CD14-positive monocyte (primary cell): ENCODE results near the gene OR6K3. TPM values are rescaled to one million over a fixed set of nuclear protein-coding genes. Genes with fewer than 3 reads are reported as not detected.

Source experiments
- DNase-seq, 3 donors: peaks; one replicate each; pipeline ENCODE4 v3.0.0-alpha.2; 2011 to 2022
- H2AFZ ChIP-seq: 2 replicates; pipeline ENCODE4 v1.6.0; 2012; ENCODE audit warnings: mild to moderate bottlenecking, low read depth, low read length, inconsistent platforms; ENCODE audit not compliant: insufficient read depth, poor library complexity, severe bottlenecking
- H3K27ac ChIP-seq, 2 donors: 1 replicate in 1 of 2; 2 replicates in 1 of 2; pipeline ENCODE4 v1.5.1; 2012 to 2013; ENCODE audit warnings: low read length in 2 of 2, control low read depth in 1 of 2, inconsistent platforms in 1 of 2, low read depth in 1 of 2, mild to moderate bottlenecking in 1 of 2
- H3K27me3 ChIP-seq, 2 donors: one replicate each; pipeline versions ENCODE4 v1.6.0 to v1.6.1; 2011 to 2013; ENCODE audit warnings: low read length in 2 of 2; ENCODE audit not compliant: control insufficient read depth in 2 of 2, insufficient read depth in 2 of 2
- H3K36me3 ChIP-seq, 2 donors: replicated peaks in 1 of 2; 1 replicate in 1 of 2; 2 replicates in 1 of 2; pipeline versions ENCODE4 v1.5.1 to v1.6.1; 2012 to 2013; ENCODE audit warnings: low read length in 2 of 2, control low read depth in 1 of 2, inconsistent platforms in 1 of 2, mild to moderate bottlenecking in 1 of 2; ENCODE audit not compliant: insufficient read depth in 2 of 2, control insufficient read depth in 1 of 2
- H3K4me1 ChIP-seq, 2 donors: 1 replicate in 1 of 2; 2 replicates in 1 of 2; pipeline versions ENCODE4 v1.5.1 to v1.6.1; 2012 to 2013; ENCODE audit warnings: low read length in 2 of 2, control low read depth in 1 of 2, inconsistent platforms in 1 of 2, mild to moderate bottlenecking in 1 of 2, moderate library complexity in 1 of 2; ENCODE audit not compliant: insufficient read depth in 2 of 2, control insufficient read depth in 1 of 2
- H3K4me2 ChIP-seq: replicated peaks from 2 replicates; pipeline ENCODE3; 2012; ENCODE audit warnings: low read length, moderate library complexity, mild to moderate bottlenecking; ENCODE audit not compliant: poor library complexity, severe bottlenecking; ENCODE audit errors: extremely low read depth
- H3K4me3 ChIP-seq, 3 experiments: fragments of 200-600 bp in 1 of 3; sonication (generic) in 1 of 3; replicated peaks in 1 of 3; 1 replicate in 2 of 3; 2 replicates in 1 of 3; pipeline ENCODE4 v1.5.1; 2011 to 2013; ENCODE audit warnings: low read length in 3 of 3, mild to moderate bottlenecking in 3 of 3, control low read depth in 2 of 3, low read depth in 2 of 3, inconsistent platforms in 1 of 3, moderate library complexity in 1 of 3
- H3K79me2 ChIP-seq: 2 replicates; pipeline ENCODE4 v1.6.0; 2012; ENCODE audit warnings: mild to moderate bottlenecking, control low read depth, inconsistent platforms, low read length, moderate library complexity; ENCODE audit not compliant: insufficient read depth
- H3K9ac ChIP-seq: 2 replicates; pipeline ENCODE4 v1.6.0; 2017; ENCODE audit warnings: low read length, mild to moderate bottlenecking; ENCODE audit not compliant: insufficient read depth, poor library complexity, severe bottlenecking
- H3K9me3 ChIP-seq, 2 donors: replicated peaks in 1 of 2; 1 replicate in 1 of 2; 2 replicates in 1 of 2; pipeline versions ENCODE4 v1.5.1 to v1.6.1; 2012 to 2013; ENCODE audit warnings: low read length in 2 of 2, control low read depth in 1 of 2; ENCODE audit not compliant: control insufficient read depth in 1 of 2, insufficient read depth in 1 of 2
- H4K20me1 ChIP-seq: 2 replicates; pipeline ENCODE4 v1.6.0; 2012; ENCODE audit warnings: mild to moderate bottlenecking, low read length, control low read depth, moderate library complexity; ENCODE audit not compliant: insufficient read depth
- H3K27ac Mint-ChIP-seq, 7 donors: one replicate each; pipeline ENCODE4 v1.8.0; 2020; ENCODE audit warnings: mild to moderate bottlenecking in 7 of 7, mixed read lengths in 7 of 7, moderate library complexity in 6 of 7, inconsistent platforms in 2 of 7
- H3K27me3 Mint-ChIP-seq, 3 donors: one replicate each; pipeline ENCODE4 v1.8.0; 2021 to 2022; ENCODE audit warnings: low read depth in 3 of 3, mild to moderate bottlenecking in 3 of 3, mixed read lengths in 3 of 3, moderate library complexity in 3 of 3, inconsistent platforms in 1 of 3
- H3K36me3 Mint-ChIP-seq, 2 donors: one replicate each; pipeline ENCODE4 v1.8.0; 2020; ENCODE audit warnings: mixed read lengths in 2 of 2, inconsistent platforms in 1 of 2, mild to moderate bottlenecking in 1 of 2
- H3K4me1 Mint-ChIP-seq: one replicate; pipeline ENCODE4 v1.8.0; 2020; ENCODE audit warnings: mild to moderate bottlenecking, mixed read lengths
- H3K4me3 Mint-ChIP-seq, 2 donors: one replicate each; pipeline ENCODE4 v1.8.0; 2020; ENCODE audit warnings: mild to moderate bottlenecking in 2 of 2, mixed read lengths in 2 of 2, moderate library complexity in 1 of 2
- H3K9me3 Mint-ChIP-seq, 7 donors: one replicate each; pipeline ENCODE4 v1.8.0; 2020 to 2022; ENCODE audit warnings: mixed read lengths in 7 of 7, mild to moderate bottlenecking in 6 of 7, moderate library complexity in 6 of 7, inconsistent platforms in 2 of 7
- WGBS: methylation state at CpG from one replicate; pipeline ENCODE4 v1.1.5; 2013; ENCODE audit warnings: missing lambda C conversion rate; ENCODE audit not compliant: insufficient coverage; 5-methylcytosine and 5-hydroxymethylcytosine counted together
- intact Hi-C, 2 donors: fragments of 100-400 bp; cut with micrococcal nuclease; formaldehyde crosslinking; loops; one replicate each; pipeline versions ENCODE4 v1.15.0 to v1.15.1; 2023
- polyA plus RNA-seq, 3 donors: library from polyadenylated mRNA; depleted of rRNA in 1 of 3; unstranded in 2 of 3; stranded (reverse) in 1 of 3; fragments of 300-500 nt in 2 of 3; fragments of >200 nt in 1 of 3; fragmentation: Illumina TruSeq in 2 of 3; gene quantifications; 1 replicate in 2 of 3; 2 replicates in 1 of 3; pipeline ENCODE4 v1.2.3, GENCODE V29; 2012 to 2021
- TF ChIP-seq, protein P1 (sequence below): fragments of 200-600 bp; IDR thresholded peaks from one replicate; pipeline ENCODE4 v1.8.0; 2022; ENCODE audit warnings: antibody characterized with exemption, mild to moderate bottlenecking

OR6K3 gene
- polyA plus RNA-seq, 3 donors, result not detected

DNA sequence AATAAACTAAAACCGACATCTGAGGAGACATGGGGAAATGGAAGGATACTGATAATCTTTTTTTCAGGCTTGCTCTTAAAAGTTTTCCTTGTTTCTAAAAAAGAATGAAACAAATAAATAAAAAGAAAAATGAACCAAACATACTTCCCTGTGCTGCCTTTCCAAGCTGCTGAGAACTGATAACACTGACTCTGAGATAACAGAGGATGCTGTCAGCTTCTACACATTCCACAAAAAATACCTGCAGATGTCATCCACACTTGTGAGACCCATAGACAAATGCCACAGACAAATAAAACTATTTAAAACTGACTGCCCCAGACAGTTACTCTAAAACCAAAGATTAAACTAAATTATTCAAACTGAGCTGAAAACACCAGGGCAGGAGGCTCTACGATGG is 12.0 kb upstream of the OR6K3 start:
- intact Hi-C loops, result no loop called here
- H2AFZ ChIP-seq, result no peak overlapping the region
- peaks cover 0 to 2% (median 0%) of the 10 kb centered on the region in 7 donors for H3K9me3 Mint-ChIP-seq
- H3K79me2 ChIP-seq, result no peaks in the 10 kb centered on the region
- no peaks in the 10 kb centered on the region for H3K36me3 ChIP-seq
- 100% methylated on average over 1 of the region's 2 CpGs for WGBS
- no peaks in the 10 kb centered on the region for H3K27me3 ChIP-seq
- H3K4me1 Mint-ChIP-seq, result peaks cover 17% of the 10 kb centered on the region
- no peak overlapping the region for H3K4me3 ChIP-seq
- H3K4me1 ChIP-seq, result peaks cover 3 to 14% of the 10 kb centered on the region in 2 donors
- no peaks in the 10 kb centered on the region for H3K9me3 ChIP-seq
- no peak overlapping the region for H3K4me3 Mint-ChIP-seq
- no peak for DNase-seq
- H4K20me1 ChIP-seq, result no peaks in the 10 kb centered on the region
- no peak overlapping the region for H3K27ac Mint-ChIP-seq
- no peak overlapping the region for H3K9ac ChIP-seq
- TF ChIP-seq, protein P1, sequence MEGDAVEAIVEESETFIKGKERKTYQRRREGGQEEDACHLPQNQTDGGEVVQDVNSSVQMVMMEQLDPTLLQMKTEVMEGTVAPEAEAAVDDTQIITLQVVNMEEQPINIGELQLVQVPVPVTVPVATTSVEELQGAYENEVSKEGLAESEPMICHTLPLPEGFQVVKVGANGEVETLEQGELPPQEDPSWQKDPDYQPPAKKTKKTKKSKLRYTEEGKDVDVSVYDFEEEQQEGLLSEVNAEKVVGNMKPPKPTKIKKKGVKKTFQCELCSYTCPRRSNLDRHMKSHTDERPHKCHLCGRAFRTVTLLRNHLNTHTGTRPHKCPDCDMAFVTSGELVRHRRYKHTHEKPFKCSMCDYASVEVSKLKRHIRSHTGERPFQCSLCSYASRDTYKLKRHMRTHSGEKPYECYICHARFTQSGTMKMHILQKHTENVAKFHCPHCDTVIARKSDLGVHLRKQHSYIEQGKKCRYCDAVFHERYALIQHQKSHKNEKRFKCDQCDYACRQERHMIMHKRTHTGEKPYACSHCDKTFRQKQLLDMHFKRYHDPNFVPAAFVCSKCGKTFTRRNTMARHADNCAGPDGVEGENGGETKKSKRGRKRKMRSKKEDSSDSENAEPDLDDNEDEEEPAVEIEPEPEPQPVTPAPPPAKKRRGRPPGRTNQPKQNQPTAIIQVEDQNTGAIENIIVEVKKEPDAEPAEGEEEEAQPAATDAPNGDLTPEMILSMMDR, result no peak
- no peak overlapping the region for H3K27ac ChIP-seq
- no peak overlapping the region for H3K4me2 ChIP-seq
- H3K27me3 Mint-ChIP-seq, result no peaks in the 10 kb centered on the region
- H3K36me3 Mint-ChIP-seq, result no peaks in the 10 kb centered on the region

DNA sequence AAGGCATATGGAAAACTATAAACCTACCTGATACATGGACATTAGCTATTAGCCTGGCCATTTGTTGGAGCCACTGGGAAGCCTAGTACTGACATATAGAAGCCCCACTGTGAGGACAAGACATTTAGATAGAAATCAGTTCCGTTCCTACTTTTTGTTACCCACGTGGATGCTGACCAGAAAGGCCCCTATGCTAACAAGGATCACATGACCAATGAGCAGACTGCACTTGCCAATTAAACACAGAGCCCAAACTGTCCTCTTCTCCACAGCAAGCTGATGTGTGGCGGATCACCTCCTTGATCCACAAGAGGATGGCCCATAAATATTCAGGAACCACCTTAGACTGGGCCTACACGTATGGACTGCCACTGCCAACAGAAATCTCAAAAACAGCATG is 11.2 kb upstream of the OR6K3 start:
- H2AFZ ChIP-seq, result no peak overlapping the region
- no peaks in the 10 kb centered on the region for H3K27me3 ChIP-seq
- 94% methylated on average over 4 of the region's 4 CpGs for WGBS
- no peaks in the 10 kb centered on the region for H3K79me2 ChIP-seq
- DNase-seq, result no peak
- H3K4me3 ChIP-seq, result no peak overlapping the region
- H3K27ac ChIP-seq, result no peak overlapping the region
- H3K4me3 Mint-ChIP-seq, result no peak overlapping the region
- no peak overlapping the region for H3K9ac ChIP-seq
- H3K36me3 ChIP-seq, result no peaks in the 10 kb centered on the region
- H3K36me3 Mint-ChIP-seq, result no peaks in the 10 kb centered on the region
- H3K27me3 Mint-ChIP-seq, result no peaks in the 10 kb centered on the region
- TF ChIP-seq, protein P1, result no peak
- no peaks in the 10 kb centered on the region for H4K20me1 ChIP-seq
- no peak overlapping the region for H3K27ac Mint-ChIP-seq
- peaks cover 17% of the 10 kb centered on the region for H3K4me1 Mint-ChIP-seq
- H3K9me3 ChIP-seq, result no peaks in the 10 kb centered on the region
- intact Hi-C loops, result no loop called here
- H3K4me1 ChIP-seq, result peaks cover 3 to 14% of the 10 kb centered on the region in 2 donors
- peaks cover 0 to 2% (median 0%) of the 10 kb centered on the region in 7 donors for H3K9me3 Mint-ChIP-seq
- H3K4me2 ChIP-seq, result no peak overlapping the region
